Renal cortex interstitium (tissue), 15 donors: ENCODE data around the gene PRDM8. TPM values are rescaled to one million over a fixed set of nuclear protein-coding genes. Genes with fewer than 3 reads are reported as not detected.
A peak's percentile ranks its signal among the peaks of the same experiment; 100 is the strongest.
"Not testable (repeated sequence)": the region's sequence is repeated elsewhere in the genome, so short reads cannot be mapped to it uniquely, and the experiment has no call there.

ENCODE experiments used
- DNase-seq, 11 donors: peaks; one replicate each; pipeline ENCODE4 v3.0.0-alpha.2; 2013; ENCODE audit warnings: low read depth in 9 of 11, low spot score in 4 of 11; ENCODE audit errors: extremely low read depth in 1 of 11
- long read RNA-seq, 16 experiments: transcript quantifications; one replicate each; lab custom pipeline, GENCODE V29; 2026
- polyA plus RNA-seq, 3 donors: library from polyadenylated mRNA; unstranded; fragments of 120-200 nt; gene quantifications; one replicate each; pipeline ENCODE4 v1.2.1, GENCODE V29; 2013; ENCODE audit not compliant: insufficient read length in 3 of 3

The PRDM8 gene
- 1 to 10 TPM; 1.7 to 2.6 (median 1.9) TPM for polyA plus RNA-seq
- long read RNA-seq, donor 1: 0 reads
- long read RNA-seq, donor 2: 0 reads
- long read RNA-seq, donor 3: 0 reads
- long read RNA-seq, donor 4: 0 reads
- long read RNA-seq, donor 5: 0 reads
- long read RNA-seq, donor 6: 0 reads
- long read RNA-seq, donor 7: 0 reads
- long read RNA-seq, donor 8: 0 reads
- long read RNA-seq, donor 9: 0 reads
- long read RNA-seq, donor 10: 0 reads
- long read RNA-seq, donor 11: 0 reads
- long read RNA-seq, donor 12: 0 reads
- long read RNA-seq, donor 13: 0 reads
- long read RNA-seq, donor 14: 0 reads
- long read RNA-seq, donor 15: 0 reads
- long read RNA-seq, donor 16: 0 reads

- DNase-seq: no peak
These were observed at the start of gene PRDM8 for GRCh38 chr4:80196922-80197573. Gene PRDM8 (plus strand): TSS chr4:80197503. CDS start chr4:80200081, 2,578 bp downstream.

DNA sequence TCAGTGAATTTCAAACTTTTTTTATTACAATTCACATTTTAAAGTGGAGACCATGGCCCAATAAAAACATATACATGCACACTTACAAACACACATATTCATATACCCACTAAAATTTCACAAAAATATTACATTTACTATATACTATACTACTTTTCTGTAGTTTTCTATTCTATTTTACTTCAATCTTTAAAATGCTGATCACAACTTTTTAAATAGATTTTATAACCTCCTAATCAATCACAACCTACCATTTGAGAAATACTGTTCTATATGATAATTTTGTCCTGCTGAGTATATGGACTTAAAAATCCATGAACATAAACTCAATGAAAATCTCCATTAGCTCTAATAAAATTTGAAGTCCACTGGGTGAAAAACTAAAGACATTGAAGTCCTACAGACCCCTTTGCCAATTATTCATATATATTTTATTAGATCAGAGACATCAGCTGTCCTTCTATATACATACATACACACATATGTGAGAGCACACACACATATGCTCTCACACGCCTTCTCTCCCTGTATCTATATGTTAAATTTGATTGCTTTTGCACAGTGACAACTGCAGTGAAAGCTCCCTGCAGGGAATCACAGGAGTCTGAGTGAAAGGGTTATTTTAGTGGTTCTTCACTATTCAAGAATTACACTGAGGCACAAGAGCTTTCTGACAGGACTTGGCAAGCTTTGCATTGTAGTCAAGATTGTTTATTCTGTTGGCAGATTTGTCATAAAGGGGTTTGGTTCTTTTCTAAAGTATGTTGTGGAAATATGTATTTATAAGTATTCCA lies 46.7 kb upstream of the PRDM8 start:
- DNase-seq: no peak

GRCh38 chr4:80151981-80152380 lies 45.3 kb upstream of the PRDM8 start:
- no peak for DNase-seq

- no peak for DNase-seq
These were observed 43.3 kb upstream of the PRDM8 start for GRCh38 chr4:80153874-80154544.

DNA sequence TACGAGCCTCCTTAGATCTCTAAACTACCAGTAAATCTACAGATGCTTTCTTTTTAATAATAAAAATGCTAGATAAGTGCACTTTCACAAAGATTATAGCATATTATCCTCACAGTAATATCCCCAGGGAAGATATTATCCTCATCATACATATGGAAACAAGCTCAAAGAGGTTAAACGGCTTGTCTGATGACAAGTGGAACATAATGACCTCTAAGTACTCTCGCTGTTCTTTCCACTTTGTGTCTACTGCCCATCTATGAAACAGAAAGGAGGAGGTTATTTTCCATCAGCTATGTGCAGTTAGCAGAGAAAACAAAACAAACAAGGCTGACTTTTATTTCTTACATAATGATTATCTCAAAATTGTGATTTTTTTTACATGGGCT lies 42.8 kb upstream of the PRDM8 start:
- peak in 1 of 11 donors; percentile 3 for DNase-seq

DNA sequence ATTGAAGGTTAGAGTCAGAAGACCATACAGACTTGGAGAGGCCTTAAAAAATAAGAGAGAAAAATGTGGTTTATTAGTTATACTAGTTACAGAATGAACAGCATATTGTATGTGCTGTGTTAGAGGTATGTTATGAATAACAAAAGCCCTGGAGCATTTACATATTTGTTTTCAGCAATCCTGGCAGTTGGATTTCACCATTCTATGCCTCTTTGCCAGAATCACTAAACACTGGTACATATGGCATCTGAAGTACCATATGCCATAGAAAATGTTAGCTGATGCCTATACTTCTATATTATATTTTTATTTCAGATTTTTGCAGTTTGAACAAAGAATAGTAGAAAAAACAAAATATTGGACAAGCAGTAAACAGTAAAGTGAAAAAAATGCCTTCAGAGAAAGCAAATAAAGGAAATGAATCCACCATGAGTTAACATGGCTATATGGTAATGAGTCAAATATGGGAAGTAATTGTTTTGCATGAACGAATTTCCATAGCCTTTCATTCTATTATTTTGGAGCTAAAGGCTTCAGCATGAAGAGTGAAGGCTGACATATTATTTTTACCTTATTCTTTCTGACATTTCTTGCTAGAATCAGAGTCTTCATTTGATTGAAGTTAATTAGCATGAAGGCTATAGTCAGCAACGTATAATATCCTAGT lies 41.9 kb upstream of the PRDM8 start:
- no peak for DNase-seq

- DNase-seq: no peak
These were observed 40.9 kb upstream of the PRDM8 start for GRCh38 chr4:80156410-80156809.

- no peak for DNase-seq
These were observed 35.8 kb upstream of the PRDM8 start for GRCh38 chr4:80161413-80162058.

DNA sequence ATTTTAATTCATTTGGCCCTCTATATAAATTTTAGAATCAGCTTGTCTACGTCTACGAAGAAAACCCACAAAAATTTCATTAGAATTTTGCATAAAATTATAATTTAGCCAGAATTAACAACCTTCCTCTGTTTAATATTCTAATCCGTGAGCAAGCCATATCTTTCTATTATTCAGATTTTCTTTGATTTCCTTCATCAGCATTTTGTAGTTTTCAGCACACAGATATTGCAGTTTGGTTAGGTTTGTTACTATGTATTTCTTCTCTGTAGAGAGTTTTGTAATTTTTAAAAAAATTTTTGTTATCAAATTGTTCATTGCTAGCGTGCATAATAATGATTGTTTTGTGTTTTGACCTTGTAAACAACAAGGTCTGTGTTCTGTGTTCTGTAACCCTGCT lies 34.9 kb upstream of the PRDM8 start:
- DNase-seq: no peak

GRCh38 chr4:80165855-80166254 lies 31.4 kb upstream of the PRDM8 start:
- no peak for DNase-seq

- no peak for DNase-seq
These were observed 26.1 kb upstream of the PRDM8 start for GRCh38 chr4:80171251-80171650.

- DNase-seq: no peak
These were observed 25.6 kb upstream of the PRDM8 start for GRCh38 chr4:80171656-80172055.

- DNase-seq: no peak
These were observed 25.1 kb upstream of the PRDM8 start for GRCh38 chr4:80172203-80172602.

GRCh38 chr4:80173401-80173800 lies 23.9 kb upstream of the PRDM8 start:
- DNase-seq: no peak

DNA sequence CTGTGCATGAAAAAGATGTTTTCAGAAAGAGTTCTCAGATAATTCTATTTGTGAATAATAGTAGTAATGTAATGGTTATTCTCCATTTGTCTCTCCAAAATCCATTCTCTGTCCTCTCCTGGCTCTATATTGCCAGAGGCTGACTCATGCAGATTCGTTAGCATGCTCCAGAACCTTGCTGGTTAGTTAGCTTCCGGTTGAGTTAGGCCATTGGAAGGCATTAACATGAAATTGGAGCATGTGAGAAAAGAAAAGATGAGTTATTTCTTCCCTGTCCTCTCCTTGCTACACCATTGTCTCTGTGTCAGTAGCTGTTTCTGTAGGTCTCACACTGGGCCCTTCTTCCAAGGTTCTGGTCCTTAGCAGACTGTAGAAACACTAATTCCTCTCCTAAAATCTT lies 23.5 kb upstream of the PRDM8 start:
- DNase-seq: no peak

- DNase-seq: not testable (repeated sequence)
These were observed 19.5 kb upstream of the PRDM8 start for GRCh38 chr4:80177793-80178192.

- no peak for DNase-seq
These were observed 18.3 kb upstream of the PRDM8 start for GRCh38 chr4:80178964-80179363.

DNA sequence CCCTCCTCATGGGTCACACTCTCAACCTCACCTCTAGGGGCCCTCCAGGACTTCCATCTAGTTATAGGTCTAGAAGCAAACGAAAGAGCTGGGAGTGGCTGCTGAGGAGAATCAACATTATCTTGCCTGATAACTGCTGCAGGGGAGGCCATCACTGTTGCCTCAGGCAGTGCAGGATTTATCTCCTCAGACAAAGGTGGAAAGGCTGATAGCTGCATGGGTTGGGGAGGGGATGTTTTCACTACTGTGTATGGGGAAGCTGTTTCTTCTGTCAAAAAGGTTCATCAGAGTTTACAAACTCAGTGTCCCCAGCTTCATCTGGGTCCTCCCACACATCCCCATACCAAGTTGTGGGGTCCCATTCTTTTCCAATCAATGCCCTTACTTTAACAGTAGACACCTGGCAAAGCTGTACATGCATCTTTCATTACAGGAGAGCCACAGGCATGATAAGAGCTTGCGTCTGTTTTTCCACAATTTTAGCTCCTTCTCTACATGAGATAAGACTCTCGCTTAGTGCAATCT lies 17.6 kb upstream of the PRDM8 start:
- no peak for DNase-seq
